ENCODE measurements around the gene DPYSL5.

DNA sequence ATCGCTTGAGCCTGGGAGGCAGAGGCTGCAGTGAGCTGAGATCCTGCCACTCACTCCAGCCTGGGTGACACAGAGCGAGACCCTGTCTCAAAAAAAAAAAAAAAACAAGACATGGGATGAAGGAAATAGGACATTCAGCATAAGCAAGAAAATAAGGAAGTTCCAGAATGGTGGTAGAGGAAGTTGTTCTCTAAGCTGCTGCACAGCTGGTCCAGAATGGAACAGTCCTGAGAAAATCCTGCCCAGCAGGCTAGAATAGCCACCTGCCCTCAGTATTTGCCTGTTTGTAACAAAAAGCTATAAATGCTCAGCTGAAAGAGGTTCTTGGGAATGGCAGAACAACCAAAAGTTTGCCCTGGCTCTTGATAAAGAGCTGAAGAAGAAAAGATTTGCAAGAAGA is 111.4 kb downstream of the DPYSL5 start:
- TF ChIP-seq ZNF224 (CRISPR knock-in tag; IDR thresholded peaks at IDR 0.05) (no peak), ZNF124 (CRISPR knock-in tag; IDR thresholded peaks at IDR 0.05) (no peak), ZNF562 (CRISPR knock-in tag; IDR thresholded peaks at IDR 0.05; ENCODE audit: borderline replicate concordance) (no peak), ZNF672 (CRISPR knock-in tag; IDR thresholded peaks at IDR 0.05) (no peak), ASH2L (IDR thresholded peaks at IDR 0.05; ENCODE audit: insufficient read length, low read depth, low read length) (no peak)
- TF ChIP-seq, protein P1, sequence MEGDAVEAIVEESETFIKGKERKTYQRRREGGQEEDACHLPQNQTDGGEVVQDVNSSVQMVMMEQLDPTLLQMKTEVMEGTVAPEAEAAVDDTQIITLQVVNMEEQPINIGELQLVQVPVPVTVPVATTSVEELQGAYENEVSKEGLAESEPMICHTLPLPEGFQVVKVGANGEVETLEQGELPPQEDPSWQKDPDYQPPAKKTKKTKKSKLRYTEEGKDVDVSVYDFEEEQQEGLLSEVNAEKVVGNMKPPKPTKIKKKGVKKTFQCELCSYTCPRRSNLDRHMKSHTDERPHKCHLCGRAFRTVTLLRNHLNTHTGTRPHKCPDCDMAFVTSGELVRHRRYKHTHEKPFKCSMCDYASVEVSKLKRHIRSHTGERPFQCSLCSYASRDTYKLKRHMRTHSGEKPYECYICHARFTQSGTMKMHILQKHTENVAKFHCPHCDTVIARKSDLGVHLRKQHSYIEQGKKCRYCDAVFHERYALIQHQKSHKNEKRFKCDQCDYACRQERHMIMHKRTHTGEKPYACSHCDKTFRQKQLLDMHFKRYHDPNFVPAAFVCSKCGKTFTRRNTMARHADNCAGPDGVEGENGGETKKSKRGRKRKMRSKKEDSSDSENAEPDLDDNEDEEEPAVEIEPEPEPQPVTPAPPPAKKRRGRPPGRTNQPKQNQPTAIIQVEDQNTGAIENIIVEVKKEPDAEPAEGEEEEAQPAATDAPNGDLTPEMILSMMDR (CRISPR knock-in tag; IDR thresholded peaks at IDR 0.05), result no peak

Data from HepG2 (cell line).